IMR-90 (cell line): ENCODE results near the gene MRM1. TPM values are rescaled to one million over a fixed set of nuclear protein-coding genes. Genes with fewer than 3 reads are reported as not detected.

Experiments
- ATAC-seq: fragments of 200-7000 bp; cut with Tn5 transposase; 2 replicates; pipeline ENCODE4 v1.9.1; 2020; ENCODE audit warnings: low read depth, mild to moderate bottlenecking, moderate library complexity
- BruUV-seq: library from RNA; stranded (reverse); fragments of 400-500 nt; replicated peaks from 2 replicates; lab custom pipeline; 2021; lab: Mats Ljungman, UMichigan
- CTCF ChIA-PET: fragments of 300-600 bp; formaldehyde crosslinking; extraction: SDS; loops from one replicate; lab custom pipeline; 2021; ENCODE audit warnings: antibody characterized with exemption; lab: Yijun Ruan, JAX
- POLR2A ChIA-PET: fragments of 300-600 bp; sonication (Branson Sonifier 250); formaldehyde crosslinking; loops from one replicate; lab custom pipeline; 2022; ENCODE audit warnings: antibody characterized with exemption; ENCODE audit not compliant: unreplicated experiment; lab: Charles Lee
- DNase-seq: peaks from one replicate; pipeline ENCODE4 v3.0.0; 2013
- H2AFZ ChIP-seq: replicated peaks from 2 replicates; pipeline ENCODE3; 2013; ENCODE audit warnings: low read length, mild to moderate bottlenecking; ENCODE audit not compliant: poor library complexity
- H2AK5ac ChIP-seq: 2 replicates; pipeline ENCODE4 v1.6.1; 2013; ENCODE audit warnings: low read depth, low read length, inconsistent platforms
- H2AK9ac ChIP-seq: replicated peaks from 2 replicates; pipeline ENCODE3; 2013; ENCODE audit warnings: mild to moderate bottlenecking, low read depth, low read length, moderate library complexity; ENCODE audit not compliant: poor library complexity
- H2BK120ac ChIP-seq: 2 replicates; pipeline ENCODE4 v1.6.1; 2013; ENCODE audit warnings: low read depth, low read length, inconsistent platforms
- H2BK15ac ChIP-seq: 3 replicates; pipeline ENCODE4 v1.6.1; 2013; ENCODE audit warnings: low read depth, low read length, inconsistent platforms
- H2BK20ac ChIP-seq: 2 replicates; pipeline ENCODE4 v1.6.1; 2013; ENCODE audit warnings: low read depth, mild to moderate bottlenecking, inconsistent platforms, low read length, moderate library complexity
- H2BK5ac ChIP-seq: 2 replicates; pipeline ENCODE4 v1.6.1; 2013; ENCODE audit warnings: mild to moderate bottlenecking, low read depth, low read length, inconsistent platforms; ENCODE audit not compliant: poor library complexity, severe bottlenecking
- H3K14ac ChIP-seq: replicated peaks from 2 replicates; pipeline ENCODE4 v1.6.1; 2013; ENCODE audit warnings: low read depth, low read length, inconsistent platforms
- H3K18ac ChIP-seq: 2 replicates; pipeline ENCODE4 v1.6.1; 2013; ENCODE audit warnings: low read depth, low read length, control low read depth
- H3K23ac ChIP-seq: 2 replicates; pipeline ENCODE4 v1.6.1; 2013; ENCODE audit warnings: low read depth, low read length, inconsistent platforms
- H3K27ac ChIP-seq: 2 replicates; pipeline ENCODE4 v1.5.1; 2013; ENCODE audit warnings: mild to moderate bottlenecking, control low read depth, low read length; ENCODE audit not compliant: insufficient read depth
- H3K27me3 ChIP-seq: 2 replicates; pipeline ENCODE4 v1.6.1; 2013; ENCODE audit warnings: low read length; ENCODE audit not compliant: control insufficient read depth, insufficient read depth
- H3K36me3 ChIP-seq: 2 replicates; pipeline ENCODE4 v1.6.1; 2013; ENCODE audit warnings: low read length, mixed read lengths; ENCODE audit not compliant: control insufficient read depth, insufficient read depth
- H3K4ac ChIP-seq: 2 replicates; pipeline ENCODE4 v1.6.1; 2013; ENCODE audit warnings: low read depth, low read length, inconsistent platforms
- H3K4me1 ChIP-seq: 2 replicates; pipeline ENCODE4 v1.6.1; 2013; ENCODE audit warnings: low read length, mixed read lengths; ENCODE audit not compliant: control insufficient read depth, insufficient read depth
- H3K4me2 ChIP-seq: 2 replicates; pipeline ENCODE4 v1.6.1; 2013; ENCODE audit warnings: low read depth, mild to moderate bottlenecking, control low read depth, low read length, moderate library complexity
- H3K4me3 ChIP-seq: 2 replicates; pipeline ENCODE4 v1.5.1; 2013; ENCODE audit warnings: low read depth, mild to moderate bottlenecking, control low read depth, low read length, moderate library complexity; ENCODE audit not compliant: insufficient read depth
- H3K56ac ChIP-seq: 2 replicates; pipeline ENCODE4 v1.6.1; 2013; ENCODE audit warnings: low read length, inconsistent platforms; ENCODE audit not compliant: insufficient read depth; ENCODE audit errors: extremely low read depth
- H3K79me1 ChIP-seq, 2 experiments: 2 replicates each; pipeline ENCODE4 v1.6.1; 2013; ENCODE audit warnings: low read length in 2 of 2, inconsistent platforms in 1 of 2, low read depth in 1 of 2
- H3K9ac ChIP-seq: 2 replicates; pipeline ENCODE4 v1.6.1; 2013; ENCODE audit warnings: low read depth, low read length, control low read depth
- H3K9me1 ChIP-seq: 2 replicates; pipeline ENCODE4 v1.6.1; 2013; ENCODE audit warnings: low read length, inconsistent platforms; ENCODE audit not compliant: insufficient read depth
- H3K9me3 ChIP-seq: 2 replicates; pipeline ENCODE4 v1.6.1; 2013; ENCODE audit warnings: low read length; ENCODE audit not compliant: control insufficient read depth, insufficient read depth
- H4K20me1 ChIP-seq: 2 replicates; pipeline ENCODE4 v1.6.1; 2013; ENCODE audit warnings: low read length, inconsistent platforms; ENCODE audit not compliant: insufficient read depth
- H4K5ac ChIP-seq: 2 replicates; pipeline ENCODE4 v1.6.1; 2013; ENCODE audit warnings: mild to moderate bottlenecking, low read depth, low read length, control low read depth
- H4K8ac ChIP-seq, 2 experiments: 2 replicates each; pipeline ENCODE4 v1.6.1; 2013; ENCODE audit warnings: low read depth in 2 of 2, low read length in 2 of 2, control low read depth in 1 of 2, inconsistent platforms in 1 of 2
- H4K91ac ChIP-seq: 2 replicates; pipeline ENCODE4 v1.6.1; 2013; ENCODE audit warnings: low read depth, low read length, inconsistent platforms; ENCODE audit not compliant: insufficient read depth
- CHD1 ChIP-seq: IDR thresholded peaks from 2 replicates; pipeline ENCODE4 v1.6.1; 2012; ENCODE audit warnings: low read depth, low read length, improper control_type of control experiment
- ELK1 ChIP-seq: fragments of 150-350 bp; IDR thresholded peaks from 2 replicates; pipeline ENCODE4 v1.6.1; 2016; ENCODE audit warnings: low read depth, mild to moderate bottlenecking, low read length, moderate library complexity, borderline replicate concordance
- FOS ChIP-seq: fragments of 150-350 bp; IDR thresholded peaks from 2 replicates; pipeline ENCODE4 v1.6.1; 2016; ENCODE audit warnings: low read depth, low read length
- RAD21 ChIP-seq: IDR thresholded peaks from 2 replicates; pipeline ENCODE4 v1.6.1; 2012; ENCODE audit warnings: low read length, improper control_type of control experiment
- WGBS, 2 experiments: methylation state at CpG; one replicate each; pipeline versions ENCODE4 v1.1.5 to v1.1.7; 2013; ENCODE audit warnings: missing lambda C conversion rate in 2 of 2; ENCODE audit not compliant: insufficient read length in 1 of 2; ENCODE audit errors: extremely low coverage in 2 of 2; 5-methylcytosine and 5-hydroxymethylcytosine counted together
- dilution Hi-C: fragments of 300-500 bp; cut with HindIII; formaldehyde crosslinking; loops from one replicate; pipeline ENCODE4 v1.14.3; 2018; ENCODE audit warnings: low sequenced_read_pairs; ENCODE audit not compliant: unreplicated experiment
- in situ Hi-C: fragments of 300-500 bp; cut with MboI; formaldehyde crosslinking; loops from 3 replicates; pipeline ENCODE4 v1.14.3; 2019; ENCODE audit warnings: low sequenced_read_pairs, inconsistent platforms, mixed read lengths
- intact Hi-C: fragments of 100-400 bp; cut with micrococcal nuclease; formaldehyde crosslinking; loops from 2 replicates; pipeline ENCODE4 v1.10.0; 2022
- polyA plus RNA-seq, 3 experiments: library from polyadenylated mRNA; depleted of rRNA; stranded (reverse); fragments of >200 nt; gene quantifications; 2 replicates each; pipeline ENCODE4 v1.2.3, GENCODE V29; 2012; ENCODE audit warnings: low replicate concordance in 1 of 3
- total RNA-seq: library from RNA; depleted of rRNA; stranded (reverse); fragments of >200 nt; gene quantifications from 2 replicates; pipeline ENCODE4 v1.2.3, GENCODE V29; 2012

Gene MRM1
- total and polyA plus RNA-seq, 2 of the 4 experiments (the other 2 are of a cell fraction): 2.2 to 5.3 TPM

DNA sequence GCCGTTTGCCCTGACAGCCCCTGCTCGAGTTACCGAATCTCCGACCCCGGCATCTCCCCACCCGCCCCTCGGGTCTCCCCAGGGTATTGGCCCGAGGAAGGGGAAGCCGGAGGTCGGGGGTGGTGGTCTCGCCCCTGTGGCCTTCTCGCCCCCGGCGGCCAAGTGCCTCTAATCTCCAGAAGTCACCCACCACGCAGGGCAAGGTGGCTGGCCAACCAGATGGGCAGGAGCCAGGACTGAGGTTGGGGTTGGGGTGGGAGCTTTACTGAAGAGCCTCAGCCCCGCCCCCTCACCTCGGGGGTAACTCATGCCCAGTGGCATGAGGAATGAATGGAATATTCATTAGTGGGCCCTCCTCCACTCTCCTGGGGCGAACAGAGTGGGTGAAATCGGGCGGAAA lies 9.1 kb upstream of the MRM1 start:
- Histone ChIP-seq H2BK15ac (no peak overlapping the region), H3K18ac (no peak overlapping the region), H3K14ac (peak overlapping the region; percentile 63; the same call in 1 of the 2 replicates), H3K4me3 (peak overlapping the region; percentile 93), H2AK5ac (0 out of 2 replicates have a peak overlapping the region, but pooled peaks have one; percentile 20), H4K8ac (peak overlapping the region in 1 of 2 experiments; percentile 36; a peak in 1 of 4 replicates), H3K56ac (no peak overlapping the region), H2BK120ac (no peak overlapping the region), H3K27ac (peak overlapping the region; percentile 64; the same call in 1 of the 2 replicates), H2BK20ac (no peak overlapping the region), H3K4me2 (peak overlapping the region; percentile 92), H2AK9ac (peak overlapping the region; percentile 91), H3K4ac (peak overlapping the region; percentile 30; the same call in 1 of the 2 replicates), H3K79me1 (peaks cover 17 to 46% of the 10 kb centered on the region in 2 experiments), H4K91ac (no peak overlapping the region), H3K4me1 (peaks cover 5% of the 10 kb centered on the region), H3K23ac (peak overlapping the region; percentile 83; the same call in 1 of the 2 replicates), H2BK5ac (no peak overlapping the region), H2AFZ (peak overlapping the region; percentile 91), H3K9ac (peak overlapping the region; percentile 69), H4K20me1 (peaks cover 9% of the 10 kb centered on the region; the same call in 1 of the 2 replicates), H3K36me3 (peaks cover 15% of the 10 kb centered on the region), H3K27me3 (no peaks in the 10 kb centered on the region), H4K5ac (no peak overlapping the region), H3K9me3 (no peaks in the 10 kb centered on the region), H3K9me1 (peaks cover 27% of the 10 kb centered on the region)
- ChIA-PET POLR2A (interaction anchor here (0.6 kb wide), 1 partner anchor 694 kb away, joined by 3 read pairs; no protein-coding TSS in a partner anchor), CTCF (no interaction called here)
- in situ Hi-C loops: no loop called here
- dilution Hi-C loops: no loop called here
- TF ChIP-seq FOS (no peak), RAD21 (no peak), ELK1 (no peak), CHD1 (no peak)
- 8% methylated on average over 2 of the region's 20 CpGs; no CpG with 5 or more reads in 1 of the 2 experiments for WGBS, 2 experiments
- intact Hi-C loops: no loop called here
- ATAC-seq (peak; percentile 33), DNase-seq (no peak)
- no TSS peak for BruUV-seq
